A549 (cell line): Measurements from ENCODE around the gene ATP4A. TPM values are rescaled to one million over a fixed set of nuclear protein-coding genes. Genes with fewer than 3 reads are reported as not detected.

Source experiments
- ATAC-seq, 2 experiments: fragments of 200-7000 bp in 1 of 2; fragments of >200 bp in 1 of 2; cut with Nextera tagmentation in 1 of 2; cut with Tn5 transposase in 1 of 2; 3 replicates each; pipeline versions ENCODE4 v1.8.0 to v1.9.1; 2018 to 2020; ENCODE audit warnings: mild to moderate bottlenecking in 1 of 2, moderate library complexity in 1 of 2
- CTCF ChIA-PET: fragments of 300-600 bp; sonication (Branson Sonifier 250); formaldehyde crosslinking; extraction: SDS; loops from one replicate; lab custom pipeline; 2021; ENCODE audit warnings: antibody characterized with exemption, inconsistent platforms; lab: Yijun Ruan, JAX
- POLR2A ChIA-PET: fragments of 350-600 bp; formaldehyde crosslinking; extraction: SDS; loops from one replicate; lab custom pipeline; 2021; ENCODE audit warnings: antibody characterized with exemption, inconsistent platforms; lab: Yijun Ruan, JAX
- DNase-seq, 2 experiments: peaks; one replicate each; pipeline versions ENCODE4 v3.0.0 to v3.0.0-alpha.2; 2011 to 2016; ENCODE audit warnings: low read depth in 1 of 2, low spot score in 1 of 2
- FAIRE-seq: peaks from 2 replicates; lab custom pipeline; 2011; peaks lifted over from hg19 to GRCh38; lab: Jason Lieb, UNC
- H3K27ac ChIP-seq, 2 experiments: fragments of >200 bp; sonication (Bioruptor Twin); formaldehyde crosslinking; 3 replicates each; pipeline ENCODE4 v1.5.1; 2016 to 2017
- H3K4me1 ChIP-seq: fragments of >200 bp; sonication (Bioruptor Twin); formaldehyde crosslinking; 3 replicates; pipeline ENCODE4 v1.6.1; 2016
- H3K4me2 ChIP-seq: fragments of >200 bp; sonication (Bioruptor Twin); formaldehyde crosslinking; 3 replicates; pipeline ENCODE4 v1.6.1; 2016
- H3K4me3 ChIP-seq: fragments of >200 bp; sonication (Bioruptor Twin); formaldehyde crosslinking; 3 replicates; pipeline ENCODE4 v1.5.1; 2016
- H3K9me3 ChIP-seq: fragments of >200 bp; sonication (Bioruptor Twin); formaldehyde crosslinking; 3 replicates; pipeline ENCODE4 v1.6.1; 2016
- CBX8 ChIP-seq: fragments of 200-600 bp; sonication (generic); IDR thresholded peaks from 2 replicates; pipeline ENCODE4 v1.6.1; 2016
- CEBPB ChIP-seq, 2 experiments: fragments of >200 bp in 1 of 2; sonication (Bioruptor Twin) in 1 of 2; formaldehyde crosslinking in 1 of 2; IDR thresholded peaks; 2 replicates each; pipeline ENCODE4 v1.6.1; 2012 to 2016
- EHMT2 ChIP-seq: fragments of 200-600 bp; sonication (generic); IDR thresholded peaks from 2 replicates; pipeline ENCODE4 v1.6.1; 2016; ENCODE audit warnings: antibody characterized with exemption, low read depth, mild to moderate bottlenecking, moderate library complexity
- ESRRA ChIP-seq: fragments of 150-350 bp; IDR thresholded peaks from 2 replicates; pipeline ENCODE4 v1.6.1; 2014; ENCODE audit warnings: mild to moderate bottlenecking, low read length, borderline replicate concordance
- FOSL2 ChIP-seq, 2 experiments: fragments of 450-650 bp in 1 of 2; fragments of >200 bp in 1 of 2; sonication (Bioruptor Twin) in 1 of 2; formaldehyde crosslinking; IDR thresholded peaks; 2 replicates each; pipeline versions ENCODE4 v1.5.0 to v1.6.1; 2016 to 2020; ENCODE audit warnings: mild to moderate bottlenecking in 1 of 2, moderate library complexity in 1 of 2
- FOXS1 ChIP-seq: fragments of 250-450 bp; sonication (Bioruptor Pico); IDR thresholded peaks from 2 replicates; pipeline ENCODE4 v1.5.0; 2020; ENCODE audit warnings: mild to moderate bottlenecking, moderate library complexity
- GATA3 ChIP-seq: IDR thresholded peaks from 2 replicates; pipeline ENCODE4 v1.6.1; 2012; ENCODE audit warnings: borderline replicate concordance
- HDAC2 ChIP-seq: fragments of 200-600 bp; sonication (generic); IDR thresholded peaks from 2 replicates; pipeline ENCODE4 v1.6.1; 2016
- HES2 ChIP-seq: fragments of >200 bp; sonication (Bioruptor Twin); formaldehyde crosslinking; IDR thresholded peaks from 2 replicates; pipeline ENCODE4 v1.6.1; 2016
- HOXB5 ChIP-seq: fragments of 250-450 bp; sonication (Bioruptor Pico); IDR thresholded peaks from 2 replicates; pipeline ENCODE4 v1.5.0; 2020; ENCODE audit warnings: mild to moderate bottlenecking, moderate library complexity
- POLR2A ChIP-seq: IDR thresholded peaks from 2 replicates; pipeline ENCODE4 v1.6.1; 2012; ENCODE audit warnings: mild to moderate bottlenecking, low read length
- POLR2AphosphoS2 ChIP-seq: conservative IDR thresholded peaks from 2 replicates; pipeline ENCODE4 v1.6.1; 2012; ENCODE audit warnings: low read length, improper control_type of control experiment, inconsistent platforms
- SMC3 ChIP-seq: fragments of >200 bp; sonication (Bioruptor Twin); formaldehyde crosslinking; IDR thresholded peaks from 3 replicates; pipeline ENCODE4 v1.6.1; 2018; ENCODE audit warnings: inconsistent platforms
- SREBF2 ChIP-seq: fragments of 450-650 bp; IDR thresholded peaks from 2 replicates; pipeline ENCODE4 v1.6.1; 2014; ENCODE audit warnings: mild to moderate bottlenecking, moderate library complexity
- USF2 ChIP-seq: fragments of 450-650 bp; IDR thresholded peaks from 2 replicates; pipeline ENCODE4 v1.6.1; 2014; ENCODE audit warnings: antibody characterized with exemption
- ZSCAN20 ChIP-seq: fragments of 250-450 bp; sonication (Bioruptor Pico); IDR thresholded peaks from 2 replicates; pipeline ENCODE4 v1.8.0; 2022; ENCODE audit warnings: mild to moderate bottlenecking, moderate library complexity
- WGBS: methylation state at CpG from one replicate; pipeline ENCODE4 v1.1.6; 2017; ENCODE audit errors: missing lambda C conversion rate; 5-methylcytosine and 5-hydroxymethylcytosine counted together
- polyA plus RNA-seq, 4 experiments: library from polyadenylated mRNA; depleted of rRNA in 3 of 4; stranded (reverse); fragments of >200 nt; fragmentation: RNase III in 1 of 4; extraction: RNeasy Plus Mini Kit Qiagen cat#74134 plus additional on column Dnase treatment in 1 of 4; gene quantifications; 2 replicates in 3 of 4; 3 replicates in 1 of 4; pipeline ENCODE4 v1.2.3, GENCODE V29; 2011 to 2017

Gene ATP4A
- polyA plus RNA-seq, 2 of the 4 experiments (the other 2 are of a cell fraction), result not detected

GRCh38 chr19:35569281-35569781 lies 5.9 kb upstream of the ATP4A start:
- DNase-seq (no peak), ATAC-seq (no peak), FAIRE-seq (no peak)
- POLR2A ChIA-PET, result no interaction called here
- Histone ChIP-seq H3K27ac (no peak overlapping the region), H3K4me1 (no peaks in the 10 kb centered on the region)
- CTCF ChIA-PET, result interaction anchor here (1.4 to 2.3 kb wide), 3 partner anchors 11 to 21 kb away, joined by 4 to 10 read pairs (median 5); no protein-coding TSS in a partner anchor
- WGBS, result 26% methylated on average over 5 of the region's 5 CpGs
- TF ChIP-seq CBX8 (no peak), HOXB5 (CRISPR knock-in tag) (no peak), USF2 (no peak), HES2 (no peak), POLR2AphosphoS2 (no peak), EHMT2 (no peak)
- TF ChIP-seq, all 56 proteins: peak for 0
- no peak overlapping the region for H3K4me3 ChIP-seq
- H3K4me2 ChIP-seq, result no peak overlapping the region
- peaks cover 11% of the 10 kb centered on the region; the same call in 2 of the 3 replicates for H3K9me3 ChIP-seq

GRCh38 chr19:35566738-35567137 lies 3.3 kb upstream of the ATP4A start:
- ChIA-PET CTCF (interaction anchor here (1.0 to 5.4 kb wide), 2 partner anchors 18 to 109 kb away, joined by 3 to 37 read pairs; no protein-coding TSS in a partner anchor), POLR2A (interaction anchor here (0.6 kb wide), 1 partner anchor 20 kb away, joined by 3 read pairs; no protein-coding TSS in a partner anchor)
- 51% methylated on average over 7 of the region's 7 CpGs for WGBS

GRCh38 chr19:35565016-35565856 lies 1.8 kb upstream of the ATP4A start:
- Histone ChIP-seq H3K27ac (no peak overlapping the region), H3K9me3 (no peaks in the 10 kb centered on the region), H3K4me2 (no peak overlapping the region), H3K4me1 (no peaks in the 10 kb centered on the region), H3K4me3 (no peak overlapping the region)
- ATAC-seq, result peak; percentile 2 to 7; a peak in 3 of 6 replicates
- peak in 1 of 2 experiments; percentile 13 for DNase-seq
- POLR2A ChIA-PET, result no interaction called here
- peak; percentile 67 for FAIRE-seq
- TF ChIP-seq ESRRA (no peak), FOXS1 (CRISPR knock-in tag) (no peak)
- 43% methylated on average over 12 of the region's 12 CpGs for WGBS
- CTCF ChIA-PET, result interaction anchor here (0.6 to 5.4 kb wide), 9 partner anchors 8 to 130 kb away, joined by 3 to 37 read pairs (median 3); no protein-coding TSS in a partner anchor

More at GRCh38 chr19:35566738-35567137, 3.3 kb upstream of the ATP4A start:
- ATAC-seq (no peak), DNase-seq (no peak), FAIRE-seq (peak; percentile 61)
- H3K9me3 ChIP-seq, result no peaks in the 10 kb centered on the region
- TF ChIP-seq SMC3 (no peak), CEBPB (IDR thresholded peaks at IDR 0.05) (peak; percentile 32 to 62; a peak in 3 of 4 replicates)
- H3K4me3 ChIP-seq, result no peak overlapping the region
- H3K4me1 ChIP-seq, result no peaks in the 10 kb centered on the region
- no peak overlapping the region for H3K4me2 ChIP-seq
- H3K27ac ChIP-seq, result no peak overlapping the region

GRCh38 chr19:35562776-35563175 lies 682 bp downstream of the ATP4A start:
- no peak for FAIRE-seq
- DNase-seq, result no peak
- Histone ChIP-seq H3K9me3 (no peaks in the 10 kb centered on the region), H3K4me3 (no peak overlapping the region), H3K4me2 (no peak overlapping the region), H3K27ac (no peak overlapping the region), H3K4me1 (0 out of 3 replicates have a peak, but pooled peaks cover 6% of the 10 kb centered on the region)
- WGBS, result 31% methylated on average over 2 of the region's 2 CpGs
- TF ChIP-seq FOSL2 (IDR thresholded peaks at IDR 0.05), result no peak
- no peak for TF ChIP-seq FOSL2 (CRISPR knock-in tag; IDR thresholded peaks at IDR 0.05)
- TF ChIP-seq SREBF2, result no peak
- no peak for TF ChIP-seq GATA3
- TF ChIP-seq HDAC2, result no peak
- TF ChIP-seq POLR2A, result no peak
- no peak for TF ChIP-seq FOXS1 (CRISPR knock-in tag)
- no peak for TF ChIP-seq ZSCAN20 (CRISPR knock-in tag)
- ATAC-seq, result 0 out of 6 replicates have a peak, but pooled peaks of 1 of the 2 experiments have one; percentile 6
- POLR2A ChIA-PET, result interaction anchor here (0.7 kb wide), 1 partner anchor 50 kb away, joined by 3 read pairs; the partner anchor contains the start of gene HAUS5
- CTCF ChIA-PET, result interaction anchor here (0.7 to 5.4 kb wide), 11 partner anchors 11 to 341 kb away, joined by 3 to 37 read pairs (median 4); no protein-coding TSS in a partner anchor
